Activated naive CD4-positive, alpha-beta T cell treated with anti-CD3 and anti-CD28 coated beads, Interleukin-2, amount 50 U/mL, for 24 hours (primary cell): ENCODE measurements around the gene B3GNT3.
"Not testable (repeated sequence)": the region's sequence is repeated elsewhere in the genome, so short reads cannot be mapped to it uniquely, and the experiment has no call there.

Experiments used
- H3K27ac Mint-ChIP-seq: one replicate; pipeline ENCODE4 v1.8.0; 2021; ENCODE audit warnings: mild to moderate bottlenecking, mixed read lengths
- H3K27me3 Mint-ChIP-seq: one replicate; pipeline ENCODE4 v1.8.0; 2021; ENCODE audit warnings: mixed read lengths
- H3K36me3 Mint-ChIP-seq: one replicate; pipeline ENCODE4 v1.8.0; 2021; ENCODE audit warnings: mixed read lengths
- H3K4me1 Mint-ChIP-seq: one replicate; pipeline ENCODE4 v1.8.0; 2021; ENCODE audit warnings: mixed read lengths
- H3K4me3 Mint-ChIP-seq: one replicate; pipeline ENCODE4 v1.8.0; 2021; ENCODE audit warnings: mild to moderate bottlenecking, mixed read lengths
- H3K9me3 Mint-ChIP-seq: one replicate; pipeline ENCODE4 v1.8.0; 2021; ENCODE audit warnings: mixed read lengths

B3GNT3 gene

GRCh38 chr19:17758515-17758914, 36.4 kb upstream of the B3GNT3 start:
- H3K9me3 Mint-ChIP-seq, result no peaks in the 10 kb centered on the region
- H3K27ac Mint-ChIP-seq, result no peak overlapping the region
- H3K4me1 Mint-ChIP-seq, result peaks cover 25% of the 10 kb centered on the region
- H3K36me3 Mint-ChIP-seq, result peaks cover 12% of the 10 kb centered on the region
- H3K4me3 Mint-ChIP-seq, result no peak overlapping the region
- H3K27me3 Mint-ChIP-seq, result no peaks in the 10 kb centered on the region

- no peaks in the 10 kb centered on the region for H3K9me3 Mint-ChIP-seq
- no peak overlapping the region for H3K4me3 Mint-ChIP-seq
- H3K4me1 Mint-ChIP-seq, result peaks cover 14% of the 10 kb centered on the region
- H3K27ac Mint-ChIP-seq, result no peak overlapping the region
- H3K27me3 Mint-ChIP-seq, result no peaks in the 10 kb centered on the region
- H3K36me3 Mint-ChIP-seq, result peaks cover 9% of the 10 kb centered on the region
Observed at GRCh38 chr19:17761148-17761547, 33.8 kb upstream of the B3GNT3 start.

- peaks cover 10% of the 10 kb centered on the region for H3K4me1 Mint-ChIP-seq
- no peaks in the 10 kb centered on the region for H3K27me3 Mint-ChIP-seq
- no peak overlapping the region for H3K4me3 Mint-ChIP-seq
- H3K9me3 Mint-ChIP-seq, result no peaks in the 10 kb centered on the region
- peaks cover 9% of the 10 kb centered on the region for H3K36me3 Mint-ChIP-seq
- no peak overlapping the region for H3K27ac Mint-ChIP-seq
Observed at GRCh38 chr19:17762505-17763229, 32.3 kb upstream of the B3GNT3 start.

DNA sequence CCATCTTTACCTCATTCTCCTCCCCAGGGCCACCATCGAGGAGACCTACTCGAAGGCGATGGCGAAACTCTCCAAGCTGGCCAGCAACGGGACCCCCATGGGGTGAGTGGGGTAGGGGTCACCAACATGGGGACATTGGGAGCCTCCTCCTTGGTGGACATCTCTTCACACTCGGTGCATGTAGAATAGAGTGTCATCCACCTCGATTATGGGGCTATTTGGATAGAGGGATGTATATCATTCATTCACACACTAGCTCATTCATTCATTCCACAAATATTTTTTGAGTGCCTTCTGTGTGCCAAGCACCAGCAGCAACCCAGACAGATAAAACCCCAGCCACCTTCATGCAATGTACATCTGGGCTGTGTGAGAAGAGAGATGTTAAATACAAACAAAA, 30.6 kb upstream of the B3GNT3 start:
- no peaks in the 10 kb centered on the region for H3K27me3 Mint-ChIP-seq
- H3K36me3 Mint-ChIP-seq, result peaks cover 9% of the 10 kb centered on the region
- peaks cover 5% of the 10 kb centered on the region for H3K4me1 Mint-ChIP-seq
- H3K9me3 Mint-ChIP-seq, result no peaks in the 10 kb centered on the region
- no peak overlapping the region for H3K27ac Mint-ChIP-seq
- no peak overlapping the region for H3K4me3 Mint-ChIP-seq

DNA sequence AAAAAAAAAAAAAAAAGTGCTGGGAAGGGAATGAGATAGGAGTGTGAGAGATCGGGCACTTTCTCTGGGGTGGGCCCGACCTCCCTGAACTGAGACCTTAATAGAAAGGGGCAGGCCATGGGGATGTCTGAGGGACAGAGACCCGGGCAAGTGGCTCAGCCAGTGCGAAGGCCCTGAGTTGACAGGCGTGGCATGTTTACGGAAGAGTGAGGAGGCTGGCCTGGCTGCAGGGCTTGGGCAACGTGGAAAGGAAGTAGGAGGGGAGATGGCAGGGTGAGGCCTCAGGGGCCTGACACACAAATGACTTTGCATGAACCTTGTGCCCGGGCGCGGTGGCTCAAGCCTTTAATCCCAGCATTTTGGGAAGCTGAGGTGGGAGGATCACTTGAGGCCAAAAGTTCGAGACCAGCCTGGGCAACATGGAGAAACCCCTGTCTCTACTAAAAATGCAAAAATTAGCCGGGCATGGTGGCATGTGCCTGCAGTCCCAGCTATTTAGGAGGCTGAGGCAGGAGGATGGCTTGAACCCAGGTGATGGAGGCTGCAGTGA, 29.8 kb upstream of the B3GNT3 start:
- Mint-ChIP-seq H3K27me3 (no peaks in the 10 kb centered on the region), H3K4me1 (peaks cover 5% of the 10 kb centered on the region), H3K9me3 (no peaks in the 10 kb centered on the region), H3K36me3 (peaks cover 9% of the 10 kb centered on the region), H3K27ac (peak overlapping the region; percentile 51), H3K4me3 (no peak overlapping the region)

GRCh38 chr19:17766543-17767131, 28.3 kb upstream of the B3GNT3 start:
- Mint-ChIP-seq H3K9me3 (no peaks in the 10 kb centered on the region), H3K4me3 (no peak overlapping the region), H3K27me3 (no peaks in the 10 kb centered on the region), H3K36me3 (peaks cover 7% of the 10 kb centered on the region), H3K4me1 (peaks cover 5% of the 10 kb centered on the region), H3K27ac (no peak overlapping the region)

- H3K4me3 Mint-ChIP-seq, result no peak overlapping the region
- peaks cover 5% of the 10 kb centered on the region for H3K4me1 Mint-ChIP-seq
- H3K27me3 Mint-ChIP-seq, result no peaks in the 10 kb centered on the region
- no peak overlapping the region for H3K27ac Mint-ChIP-seq
- H3K9me3 Mint-ChIP-seq, result no peaks in the 10 kb centered on the region
- peaks cover 9% of the 10 kb centered on the region for H3K36me3 Mint-ChIP-seq
Observed at GRCh38 chr19:17767559-17767958, 27.4 kb upstream of the B3GNT3 start.

DNA sequence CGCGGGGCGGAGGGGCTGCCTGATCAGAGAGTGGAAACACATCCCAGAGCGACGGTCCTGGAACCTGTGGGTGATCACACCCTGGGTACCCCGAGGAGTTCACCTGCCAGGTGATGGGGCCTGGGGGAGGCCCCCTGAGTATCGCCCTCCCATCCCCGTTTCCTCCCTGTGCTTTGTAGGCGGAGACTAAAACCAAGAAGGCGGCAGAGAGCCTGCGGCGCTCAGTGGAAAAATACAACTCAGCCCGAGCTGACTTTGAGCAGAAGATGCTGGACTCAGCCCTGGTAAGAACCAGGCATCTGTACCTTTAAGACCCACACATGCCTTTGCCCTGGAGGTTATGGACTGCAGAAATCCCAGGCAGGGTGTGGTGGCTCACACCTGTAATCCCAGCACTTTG, 24.3 kb upstream of the B3GNT3 start:
- H3K27me3 Mint-ChIP-seq, result no peaks in the 10 kb centered on the region
- H3K27ac Mint-ChIP-seq, result no peak overlapping the region
- H3K4me3 Mint-ChIP-seq, result no peak overlapping the region
- no peaks in the 10 kb centered on the region for H3K9me3 Mint-ChIP-seq
- H3K36me3 Mint-ChIP-seq, result peaks cover 9% of the 10 kb centered on the region
- H3K4me1 Mint-ChIP-seq, result peaks cover 3% of the 10 kb centered on the region

- no peak overlapping the region for H3K4me3 Mint-ChIP-seq
- peaks cover 14% of the 10 kb centered on the region for H3K36me3 Mint-ChIP-seq
- peaks cover 10% of the 10 kb centered on the region for H3K4me1 Mint-ChIP-seq
- H3K27me3 Mint-ChIP-seq, result no peaks in the 10 kb centered on the region
- no peaks in the 10 kb centered on the region for H3K9me3 Mint-ChIP-seq
- no peak overlapping the region for H3K27ac Mint-ChIP-seq
Observed at GRCh38 chr19:17772172-17772571, 22.8 kb upstream of the B3GNT3 start.

GRCh38 chr19:17775245-17775927, 19.6 kb upstream of the B3GNT3 start:
- H3K27ac Mint-ChIP-seq, result no peak overlapping the region
- peaks cover 10% of the 10 kb centered on the region for H3K4me1 Mint-ChIP-seq
- H3K9me3 Mint-ChIP-seq, result no peaks in the 10 kb centered on the region
- H3K36me3 Mint-ChIP-seq, result peaks cover 14% of the 10 kb centered on the region
- no peaks in the 10 kb centered on the region for H3K27me3 Mint-ChIP-seq
- no peak overlapping the region for H3K4me3 Mint-ChIP-seq

DNA sequence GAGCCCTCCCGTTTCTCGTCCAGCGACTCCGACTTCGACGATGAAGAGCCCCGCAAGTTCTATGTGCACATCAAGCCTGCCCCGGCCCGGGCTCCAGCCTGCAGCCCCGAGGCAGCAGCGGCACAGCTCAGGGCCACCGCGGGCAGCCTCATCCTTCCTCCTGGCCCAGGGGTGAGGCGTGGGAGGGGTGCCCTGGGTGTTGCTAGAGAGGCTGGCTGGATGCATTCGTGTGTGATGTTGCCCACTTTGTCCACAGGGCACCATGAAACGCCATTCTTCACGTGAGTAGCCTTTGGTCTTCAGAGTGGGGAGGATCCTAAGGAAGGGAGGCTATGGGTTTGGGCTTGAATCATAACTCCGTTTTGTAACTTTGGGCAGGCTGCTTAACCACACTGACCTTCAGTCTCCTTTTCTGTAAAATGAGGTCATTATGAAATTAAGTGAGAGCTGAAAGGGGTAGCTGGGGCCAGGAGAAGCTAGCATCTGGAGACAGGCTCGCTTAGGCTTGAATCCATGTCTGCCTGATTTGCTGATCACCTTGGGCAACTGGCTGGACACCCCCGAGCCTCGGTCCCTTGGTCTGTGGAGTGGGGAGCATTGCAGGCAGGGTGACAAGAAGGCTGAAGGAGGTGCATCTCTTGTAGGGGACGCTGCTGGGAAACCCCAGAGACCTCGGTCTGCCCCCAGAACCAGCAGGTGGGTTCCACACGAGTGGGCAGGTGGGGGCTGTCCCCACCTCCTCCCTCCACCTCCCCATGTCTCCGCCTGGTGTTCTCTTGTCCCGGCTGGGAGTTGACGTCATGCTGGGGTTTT, 18.7 kb upstream of the B3GNT3 start:
- no peak overlapping the region for H3K4me3 Mint-ChIP-seq
- no peaks in the 10 kb centered on the region for H3K27me3 Mint-ChIP-seq
- no peaks in the 10 kb centered on the region for H3K9me3 Mint-ChIP-seq
- H3K27ac Mint-ChIP-seq, result no peak overlapping the region
- peaks cover 14% of the 10 kb centered on the region for H3K36me3 Mint-ChIP-seq
- peaks cover 10% of the 10 kb centered on the region for H3K4me1 Mint-ChIP-seq

DNA sequence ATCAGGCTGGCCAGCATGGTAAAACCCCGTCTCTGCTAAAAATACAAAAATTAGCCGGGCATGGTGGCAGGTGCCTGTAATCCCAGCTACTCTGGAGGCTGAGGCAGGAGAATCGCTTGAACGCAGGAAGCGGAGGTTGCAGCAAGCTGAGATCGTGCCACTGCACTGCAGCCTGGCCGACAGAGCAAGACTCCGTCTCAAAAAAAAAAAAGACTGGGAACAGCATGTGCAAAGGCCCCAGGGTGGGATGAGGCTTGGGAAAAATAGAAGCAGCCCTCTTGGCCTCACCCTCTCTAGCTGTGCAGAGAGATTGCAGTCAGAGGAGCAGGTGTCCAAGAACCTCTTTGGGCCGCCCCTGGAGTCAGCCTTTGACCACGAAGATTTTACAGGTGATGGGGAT, 17.1 kb upstream of the B3GNT3 start:
- not testable (repeated sequence) for H3K4me3 Mint-ChIP-seq, H3K27ac Mint-ChIP-seq, H3K36me3 Mint-ChIP-seq

GRCh38 chr19:17778251-17778967, 16.5 kb upstream of the B3GNT3 start:
- no peaks in the 10 kb centered on the region for H3K9me3 Mint-ChIP-seq
- H3K27me3 Mint-ChIP-seq, result no peaks in the 10 kb centered on the region
- H3K4me3 Mint-ChIP-seq, result no peak overlapping the region
- H3K27ac Mint-ChIP-seq, result no peak overlapping the region
- peaks cover 10% of the 10 kb centered on the region for H3K4me1 Mint-ChIP-seq
- H3K36me3 Mint-ChIP-seq, result peaks cover 8% of the 10 kb centered on the region

More for the DNA sequence above, 17.1 kb upstream of the B3GNT3 start:
- not testable (repeated sequence) for H3K9me3 Mint-ChIP-seq, H3K27me3 Mint-ChIP-seq
- peaks cover 10% of the 10 kb centered on the region for H3K4me1 Mint-ChIP-seq

DNA sequence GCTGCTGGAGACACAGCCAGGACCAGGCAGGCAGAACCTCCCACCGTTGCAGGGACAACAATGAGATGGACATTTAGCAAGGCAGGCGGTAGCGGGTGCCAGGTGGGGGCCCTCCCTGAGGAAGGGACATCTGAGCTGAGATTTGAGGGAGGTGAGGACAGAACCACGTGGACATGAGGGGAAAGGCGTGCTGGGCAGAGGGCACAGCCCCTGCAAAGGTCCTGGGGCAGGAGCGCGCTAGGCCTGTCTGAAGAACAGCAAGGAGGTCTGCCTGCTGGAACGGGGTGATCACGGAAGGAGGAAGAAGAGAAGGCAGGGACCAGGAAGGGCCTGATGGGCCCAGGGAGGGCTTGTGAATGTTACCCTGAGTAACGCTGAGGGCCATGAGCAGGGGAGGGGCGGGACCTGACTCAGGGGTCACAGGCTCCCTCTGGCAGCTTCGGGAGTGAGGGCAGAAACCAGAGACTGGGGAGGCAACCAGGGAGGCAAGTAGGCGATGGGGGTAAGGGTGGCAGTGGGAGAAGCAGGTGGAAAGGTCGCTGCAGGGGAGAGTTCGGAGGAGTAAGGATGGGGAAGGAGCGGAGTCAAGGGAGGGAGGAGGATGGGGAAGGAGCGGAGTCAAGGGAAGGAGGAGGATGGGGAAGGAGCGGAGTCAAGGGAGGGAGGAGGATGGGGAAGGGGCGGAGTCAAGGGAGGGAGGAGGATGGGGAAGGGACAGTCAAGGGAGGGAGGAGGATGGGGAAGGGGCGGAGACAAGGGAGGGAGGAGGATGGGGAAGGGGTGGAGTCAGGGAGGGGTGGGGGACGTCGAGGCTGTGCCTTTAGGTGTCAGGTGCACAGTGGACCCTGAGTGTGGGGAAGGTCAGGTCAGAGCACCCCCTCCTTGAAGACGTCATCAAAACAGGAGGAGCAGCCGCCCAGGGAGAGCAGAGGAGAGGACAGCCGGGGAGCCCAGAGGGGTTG, 15.7 kb upstream of the B3GNT3 start:
- Mint-ChIP-seq H3K4me3 (no peak overlapping the region), H3K4me1 (peaks cover 16% of the 10 kb centered on the region), H3K27me3 (no peaks in the 10 kb centered on the region), H3K36me3 (peaks cover 6% of the 10 kb centered on the region), H3K27ac (peak overlapping the region; percentile 55), H3K9me3 (no peaks in the 10 kb centered on the region)
